A204.1 (cell line): ENCODE data around the gene HRAS.

Experiments
- FAIRE-seq: peaks from 2 replicates; lab custom pipeline; 2012; peaks lifted over from hg19 to GRCh38; lab: Jason Lieb, UNC

The HRAS gene

DNA sequence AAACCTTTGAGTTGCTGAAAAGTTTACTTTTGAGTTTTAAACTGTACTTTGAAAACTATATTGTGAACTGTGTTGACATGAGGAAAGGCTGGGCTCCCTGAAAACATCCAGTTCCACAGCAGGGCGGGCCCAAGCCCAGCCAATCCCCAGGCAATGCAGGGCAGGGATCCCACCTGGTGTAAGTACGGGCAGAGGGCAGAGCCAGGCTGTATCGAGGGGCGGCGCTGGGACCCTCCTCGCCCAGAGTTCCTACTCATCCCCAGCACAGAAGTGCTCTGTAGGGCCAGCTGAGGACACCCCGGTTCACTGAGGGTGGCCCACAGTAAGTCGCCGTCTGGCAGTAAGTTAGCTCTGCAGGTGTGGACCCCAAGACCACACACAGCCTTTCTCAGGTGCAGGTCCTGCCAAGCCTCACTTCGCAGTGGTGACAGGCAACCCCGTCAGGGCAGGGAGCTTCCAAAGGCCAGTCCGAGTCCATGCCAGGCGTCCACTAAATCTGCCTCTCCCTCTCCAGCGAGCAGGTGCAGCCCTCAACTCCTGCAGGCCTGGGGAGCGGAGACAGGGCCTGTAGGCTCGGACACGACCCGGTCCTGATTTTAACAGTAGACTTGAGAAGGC, 31.7 kb upstream of the HRAS start:
- FAIRE-seq = no peak

DNA sequence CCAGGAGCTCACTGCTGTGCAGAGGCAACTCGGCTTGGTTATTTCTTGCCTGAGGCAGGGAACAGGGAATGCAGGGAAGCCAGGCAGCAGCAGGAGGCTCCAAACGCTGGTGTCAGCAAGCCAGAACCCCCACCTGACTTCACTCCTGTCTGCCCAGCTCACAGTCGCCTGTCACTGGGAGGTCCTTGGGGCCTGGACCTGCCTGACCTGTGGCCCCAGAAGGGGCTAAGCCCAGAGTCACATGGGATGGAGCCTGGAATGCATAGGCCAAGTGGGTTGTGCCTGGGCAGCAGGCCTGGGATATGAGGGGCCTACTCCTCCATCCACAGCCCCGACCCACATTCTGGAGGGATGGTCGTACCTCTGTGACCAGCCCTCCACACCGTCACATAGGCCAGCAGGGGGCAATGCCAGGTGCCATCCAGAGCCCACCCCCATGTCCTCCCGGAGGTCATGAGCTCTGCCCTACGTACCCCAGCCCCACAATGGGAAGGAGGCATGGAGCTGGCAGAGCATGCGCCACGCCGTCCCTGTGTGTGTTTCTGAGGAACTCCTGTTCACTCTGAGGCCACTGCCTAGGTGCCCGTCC, 30.6 kb upstream of the HRAS start:
- no peak for FAIRE-seq

DNA sequence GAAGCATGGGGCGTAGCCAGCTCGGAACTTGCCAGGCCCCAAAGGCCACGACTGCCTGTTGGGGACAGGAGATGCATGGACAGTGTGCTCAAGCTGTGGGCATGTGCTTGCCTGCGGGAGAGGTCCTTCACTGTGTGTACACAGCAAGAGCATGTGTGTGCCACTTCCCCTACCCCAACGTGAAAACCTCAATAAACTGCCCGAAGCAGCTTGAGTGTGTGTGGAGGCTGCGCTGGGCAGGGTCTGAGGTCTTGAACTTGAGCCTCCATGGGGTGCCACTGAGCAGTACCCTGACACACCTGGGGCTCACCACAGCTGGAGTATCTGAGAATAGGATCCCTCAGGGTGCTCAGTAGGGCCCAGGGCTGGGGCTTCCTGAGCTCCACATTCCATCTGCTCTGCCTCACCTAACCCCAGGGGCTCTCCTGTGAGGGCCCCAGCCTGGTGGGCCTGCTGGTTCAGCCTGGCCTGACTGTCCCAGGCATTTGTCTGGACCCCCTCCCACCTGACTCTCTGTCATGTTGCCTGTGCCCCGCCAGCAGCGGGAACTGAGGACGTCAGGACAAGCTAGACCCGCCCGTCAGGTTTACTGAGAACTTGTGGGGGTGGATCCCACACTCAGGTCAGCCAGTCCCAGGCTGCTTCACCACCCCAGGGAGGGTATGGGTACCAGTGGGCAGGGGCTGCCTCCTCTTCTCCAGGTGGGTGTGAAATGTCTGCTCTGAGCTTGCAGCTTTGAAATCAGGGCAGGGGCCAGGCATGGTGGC, 28.6 kb upstream of the HRAS start:
- FAIRE-seq = no peak

DNA sequence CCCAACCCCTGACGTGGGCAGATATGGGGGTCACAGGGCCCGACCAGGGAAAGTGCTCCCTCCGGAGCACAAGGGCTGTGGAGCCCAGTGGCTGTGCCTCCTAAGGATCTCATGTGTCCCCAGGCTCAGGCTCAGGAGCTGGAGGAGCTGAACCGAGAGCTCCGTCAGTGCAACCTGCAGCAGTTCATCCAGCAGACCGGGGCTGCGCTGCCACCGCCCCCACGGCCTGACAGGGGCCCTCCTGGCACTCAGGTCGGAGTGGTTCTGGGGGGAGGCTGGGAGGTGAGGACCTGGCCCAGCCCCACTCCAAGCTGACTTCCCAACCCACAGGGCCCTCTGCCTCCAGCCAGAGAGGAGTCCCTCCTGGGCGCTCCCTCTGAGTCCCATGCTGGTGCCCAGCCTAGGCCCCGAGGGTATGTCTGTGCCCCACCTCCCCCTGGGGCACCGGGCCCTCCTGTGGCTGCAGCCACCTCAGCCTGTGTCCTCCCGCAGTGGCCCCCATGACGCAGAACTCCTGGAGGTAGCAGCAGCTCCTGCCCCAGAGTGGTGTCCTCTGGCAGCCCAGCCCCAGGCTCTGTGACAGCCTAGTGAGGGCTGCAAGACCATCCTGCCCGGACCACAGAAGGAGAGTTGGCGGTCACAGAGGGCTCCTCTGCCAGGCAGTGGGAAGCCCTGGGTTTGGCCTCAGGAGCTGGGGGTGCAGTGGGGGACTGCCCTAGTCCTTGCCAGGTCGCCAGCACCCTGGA, 27.9 kb upstream of the HRAS start:
- no peak for FAIRE-seq

DNA sequence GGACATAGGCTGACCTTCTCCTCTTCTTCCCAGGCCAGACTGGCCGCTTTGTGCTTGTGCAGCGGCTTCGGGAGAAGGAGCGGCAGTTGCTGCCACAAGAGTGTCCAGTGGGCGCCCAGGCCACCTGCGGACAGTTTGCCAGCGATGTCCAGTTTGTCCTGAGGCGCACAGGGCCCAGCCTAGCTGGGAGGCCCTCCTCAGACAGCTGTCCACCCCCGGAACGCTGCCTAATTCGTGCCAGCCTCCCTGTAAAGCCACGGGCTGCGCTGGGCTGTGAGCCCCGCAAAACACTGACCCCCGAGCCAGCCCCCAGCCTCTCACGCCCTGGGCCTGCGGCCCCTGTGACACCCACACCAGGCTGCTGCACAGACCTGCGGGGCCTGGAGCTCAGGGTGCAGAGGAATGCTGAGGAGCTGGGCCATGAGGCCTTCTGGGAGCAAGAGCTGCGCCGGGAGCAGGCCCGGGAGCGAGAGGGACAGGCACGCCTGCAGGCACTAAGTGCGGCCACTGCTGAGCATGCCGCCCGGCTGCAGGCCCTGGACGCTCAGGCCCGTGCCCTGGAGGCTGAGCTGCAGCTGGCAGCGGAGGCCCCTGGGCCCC, 26.8 kb upstream of the HRAS start:
- no peak for FAIRE-seq

DNA sequence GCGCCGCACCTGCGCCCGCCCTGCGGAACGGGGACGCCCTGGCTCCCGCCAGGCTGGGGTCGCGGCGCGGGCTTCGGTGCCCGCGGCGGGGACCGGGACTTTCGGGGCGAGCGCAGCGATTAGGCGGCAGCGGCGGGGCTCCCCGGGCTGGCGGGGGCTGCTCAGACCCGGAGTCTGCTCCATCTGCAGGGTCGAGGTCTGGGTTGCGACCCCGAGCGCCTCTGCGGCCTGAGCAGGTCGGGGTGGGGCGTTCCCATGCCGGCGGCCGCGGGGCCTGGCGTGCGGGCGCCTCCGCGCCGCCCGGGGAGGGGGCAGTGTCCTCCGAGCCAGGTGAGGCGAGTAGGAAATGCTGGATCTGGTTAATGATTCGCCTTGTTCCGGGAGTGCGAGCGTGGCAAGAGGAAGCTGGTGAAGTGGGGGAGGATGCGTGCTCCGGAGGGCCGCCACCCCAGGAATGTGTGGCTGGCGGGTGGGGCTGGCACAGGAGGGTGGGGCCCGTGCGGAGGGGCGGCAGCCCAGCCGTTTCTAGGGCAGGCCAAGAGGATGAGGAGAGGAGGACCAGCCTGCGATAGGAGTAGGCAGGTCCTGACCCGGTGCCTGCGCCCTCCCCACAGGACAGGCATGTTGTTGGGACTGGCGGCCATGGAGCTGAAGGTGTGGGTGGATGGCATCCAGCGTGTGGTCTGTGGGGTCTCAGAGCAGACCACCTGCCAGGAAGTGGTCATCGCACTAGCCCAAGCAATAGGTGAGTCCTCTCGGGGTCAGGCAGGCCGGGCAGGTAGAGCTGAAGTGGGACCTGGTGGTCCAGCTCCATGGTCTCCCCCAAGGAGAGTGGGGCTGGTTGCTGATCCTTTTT, 26.0 kb upstream of the HRAS start:
- no peak for FAIRE-seq

DNA sequence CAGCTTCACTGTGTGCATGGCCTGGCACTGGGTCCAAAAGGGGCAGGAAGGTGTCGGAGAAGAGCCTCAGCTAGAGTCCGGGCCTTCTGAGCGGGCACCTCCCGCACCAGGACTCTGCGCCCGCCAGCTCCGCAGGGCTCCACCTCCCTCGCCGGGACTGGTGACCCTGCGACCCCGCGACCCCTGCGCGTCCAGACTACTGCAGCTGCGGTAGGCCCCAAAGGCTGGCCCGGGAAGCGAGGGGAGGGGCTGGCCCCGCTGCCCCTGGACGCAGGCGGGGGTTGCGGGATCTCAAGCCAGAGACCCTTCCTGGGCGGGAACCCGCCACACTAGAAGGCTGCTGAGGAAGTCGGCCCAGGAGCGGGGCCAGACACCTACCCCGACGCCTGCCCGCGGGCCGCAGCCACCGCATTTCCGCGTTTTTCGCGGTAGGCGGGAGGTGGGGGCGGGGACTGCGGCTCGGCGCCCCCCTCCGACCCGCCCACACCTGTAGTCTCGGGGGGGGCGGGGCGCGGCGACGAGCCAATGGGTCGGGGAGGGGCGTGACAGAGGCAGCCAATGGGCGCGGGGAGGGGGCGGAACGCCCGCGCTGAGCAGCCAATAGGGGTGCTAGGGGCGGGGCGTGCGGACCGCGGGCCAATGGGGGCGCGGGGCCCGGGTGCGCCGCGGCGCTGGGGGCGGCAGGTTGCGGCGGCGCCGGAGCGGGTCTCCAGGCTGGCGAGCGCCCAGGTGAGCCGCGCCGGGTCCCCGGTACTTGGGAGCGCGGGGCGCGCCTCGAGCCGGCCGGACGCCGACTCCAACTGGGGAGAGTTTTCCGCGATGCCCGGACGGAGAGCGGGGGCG, 25.1 kb upstream of the HRAS start, which contains the start of the genes LMNTD2 and RASSF7:
Gene LMNTD2 (minus strand): TSS at position 434 of the 843 bp plus-strand sequence. CDS start 22 bp downstream, at position 412.
Gene RASSF7 (plus strand): TSS at position 666 of the 843 bp plus-strand sequence. CDS start 799 bp downstream, outside the sequence.
- FAIRE-seq = no peak

DNA sequence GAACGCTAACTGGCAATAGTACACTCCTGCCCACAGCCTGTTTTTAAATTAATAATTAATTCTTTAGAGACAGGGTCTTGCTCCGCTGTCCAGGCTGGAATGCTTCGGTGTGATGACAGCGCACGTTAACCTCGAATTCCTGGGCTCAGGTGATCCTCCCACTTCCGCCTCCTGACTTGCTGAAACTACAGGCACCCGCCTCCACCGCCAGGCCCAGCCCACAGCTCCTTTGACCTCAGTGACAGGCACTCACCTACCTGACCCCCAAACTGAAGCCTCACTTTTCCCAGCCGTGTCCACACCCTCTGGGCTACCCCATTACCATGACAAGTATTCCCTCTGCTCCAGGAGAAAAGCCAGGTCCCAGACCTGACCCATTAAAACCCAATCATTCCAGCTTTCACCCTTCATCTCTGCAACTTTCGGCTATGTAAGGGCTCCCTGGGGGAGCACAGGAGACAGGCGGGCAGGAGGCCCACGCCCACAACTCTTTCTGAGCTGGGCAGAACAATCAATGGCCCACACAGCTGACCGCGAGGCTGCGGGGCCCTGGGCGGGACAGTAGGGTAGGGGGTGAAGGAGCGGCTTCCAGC, 24.4 kb upstream of the HRAS start:
- FAIRE-seq = no peak

DNA sequence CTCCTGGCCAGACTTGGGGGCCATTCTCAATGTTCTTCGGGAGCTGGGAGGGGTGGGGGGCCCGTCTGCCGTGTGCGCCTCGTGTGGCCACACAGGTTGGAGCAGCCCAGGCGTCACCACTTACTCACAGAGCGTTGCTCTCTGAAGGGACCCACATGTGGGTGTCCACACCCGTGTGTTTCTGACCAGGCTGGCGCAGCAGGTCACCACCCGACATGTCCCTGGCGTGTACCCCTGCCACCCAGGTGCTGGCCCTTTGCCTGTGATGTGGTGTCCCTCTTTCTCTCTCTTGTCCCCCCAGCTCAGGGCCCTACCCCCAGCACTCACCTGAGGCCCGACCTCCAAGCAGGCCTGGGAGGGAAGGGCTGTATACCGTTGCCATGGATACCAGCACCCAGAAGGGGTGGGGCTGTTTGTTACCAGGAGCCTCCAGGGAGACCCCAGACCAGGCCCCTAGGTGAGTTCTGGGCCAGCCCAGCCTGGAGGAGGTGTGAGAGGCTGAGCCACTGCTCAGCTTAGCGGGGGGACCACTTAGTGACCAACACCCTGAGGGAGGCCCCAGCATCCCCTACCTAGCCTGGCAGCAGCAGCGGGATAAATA, 23.7 kb upstream of the HRAS start:
- FAIRE-seq = no peak

DNA sequence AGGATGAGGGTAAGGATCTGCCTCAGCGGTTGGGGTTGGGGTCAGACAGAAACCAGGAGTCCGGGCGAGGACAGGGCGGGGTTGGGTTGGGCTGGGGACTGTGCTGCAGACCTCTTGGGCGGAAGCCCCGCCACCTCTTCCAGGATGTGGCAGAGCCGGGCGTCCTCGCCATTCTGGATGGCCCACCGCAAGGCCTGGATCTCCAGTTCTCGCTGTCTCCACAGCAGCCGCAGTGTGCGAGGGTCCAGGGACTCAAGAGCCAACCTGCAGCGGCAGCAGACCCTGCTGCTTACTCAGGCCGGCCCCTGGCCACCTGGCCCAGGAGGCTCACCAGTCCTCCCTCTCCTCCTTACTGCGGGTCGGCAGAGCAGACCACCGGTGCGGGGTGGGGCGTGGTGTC, 23.1 kb upstream of the HRAS start:
- FAIRE-seq = no peak

DNA sequence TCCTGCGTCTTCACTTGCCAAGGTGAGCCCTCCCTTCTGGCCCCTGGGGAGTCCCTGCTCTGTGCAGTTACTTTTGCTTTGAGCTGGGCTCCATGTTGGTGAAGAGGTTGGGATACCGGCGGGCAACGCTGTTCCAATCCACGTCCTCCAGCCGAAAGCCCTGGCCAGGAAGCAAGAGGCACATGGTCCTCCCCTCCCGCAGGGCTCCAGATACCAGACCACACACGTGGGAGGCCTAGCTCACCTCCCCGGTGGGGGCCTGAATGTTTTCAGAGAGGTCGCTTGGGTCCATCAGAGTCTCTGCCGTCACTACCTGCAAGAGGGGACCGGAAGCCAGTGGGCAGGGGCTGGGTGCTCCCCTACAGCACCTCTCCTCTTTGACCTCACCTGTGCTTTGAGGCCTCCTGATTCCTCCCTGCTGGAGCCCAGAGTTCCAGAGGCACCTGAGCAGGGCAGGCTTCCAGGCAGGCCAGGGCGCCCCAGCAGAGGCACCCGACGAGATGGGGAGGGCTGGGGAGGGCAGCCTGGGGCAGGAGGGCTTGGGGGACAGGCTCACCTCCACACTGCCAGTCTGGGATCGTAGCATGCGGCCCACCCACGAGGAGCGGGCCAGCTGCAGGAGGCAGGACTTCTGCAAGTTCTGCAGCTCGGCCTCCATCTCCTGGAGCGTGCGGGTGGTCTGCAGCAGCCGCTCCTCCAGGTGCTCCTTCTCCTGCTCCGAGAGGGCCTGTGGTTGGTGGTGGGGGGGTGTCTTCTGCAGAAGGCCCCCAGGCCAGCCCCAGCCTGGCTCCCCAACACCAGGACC, 22.2 kb upstream of the HRAS start:
- FAIRE-seq = no peak

DNA sequence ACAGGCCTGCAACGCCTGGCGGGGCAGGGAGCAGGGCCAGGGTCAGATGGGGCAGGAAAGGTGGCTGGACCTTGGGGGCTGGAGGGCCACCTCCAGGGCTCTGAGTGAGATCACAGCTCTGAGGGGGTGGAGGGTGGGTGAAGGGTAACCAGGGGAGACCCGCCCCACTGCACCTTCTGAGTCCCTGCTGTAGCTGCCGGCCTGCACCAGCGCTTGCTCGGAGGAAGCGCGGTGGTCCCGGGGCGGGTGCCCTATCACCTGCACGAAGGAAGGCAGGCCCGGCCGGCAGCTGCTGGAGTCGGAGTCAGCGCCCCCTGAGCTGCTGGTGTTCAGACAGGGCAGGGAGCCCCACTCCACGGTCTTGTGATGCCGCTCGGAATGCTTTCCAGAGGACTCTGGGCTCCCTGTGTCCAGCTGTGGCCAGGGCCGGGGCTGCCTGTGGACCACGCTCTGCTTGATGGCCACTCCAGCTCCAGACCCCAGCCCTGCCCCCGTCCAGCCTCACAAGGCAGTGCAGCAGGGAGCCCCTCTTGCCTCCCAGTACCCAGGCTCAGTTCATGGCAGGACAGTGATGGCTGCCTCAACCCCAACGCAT, 21.4 kb upstream of the HRAS start:
- no peak for FAIRE-seq

DNA sequence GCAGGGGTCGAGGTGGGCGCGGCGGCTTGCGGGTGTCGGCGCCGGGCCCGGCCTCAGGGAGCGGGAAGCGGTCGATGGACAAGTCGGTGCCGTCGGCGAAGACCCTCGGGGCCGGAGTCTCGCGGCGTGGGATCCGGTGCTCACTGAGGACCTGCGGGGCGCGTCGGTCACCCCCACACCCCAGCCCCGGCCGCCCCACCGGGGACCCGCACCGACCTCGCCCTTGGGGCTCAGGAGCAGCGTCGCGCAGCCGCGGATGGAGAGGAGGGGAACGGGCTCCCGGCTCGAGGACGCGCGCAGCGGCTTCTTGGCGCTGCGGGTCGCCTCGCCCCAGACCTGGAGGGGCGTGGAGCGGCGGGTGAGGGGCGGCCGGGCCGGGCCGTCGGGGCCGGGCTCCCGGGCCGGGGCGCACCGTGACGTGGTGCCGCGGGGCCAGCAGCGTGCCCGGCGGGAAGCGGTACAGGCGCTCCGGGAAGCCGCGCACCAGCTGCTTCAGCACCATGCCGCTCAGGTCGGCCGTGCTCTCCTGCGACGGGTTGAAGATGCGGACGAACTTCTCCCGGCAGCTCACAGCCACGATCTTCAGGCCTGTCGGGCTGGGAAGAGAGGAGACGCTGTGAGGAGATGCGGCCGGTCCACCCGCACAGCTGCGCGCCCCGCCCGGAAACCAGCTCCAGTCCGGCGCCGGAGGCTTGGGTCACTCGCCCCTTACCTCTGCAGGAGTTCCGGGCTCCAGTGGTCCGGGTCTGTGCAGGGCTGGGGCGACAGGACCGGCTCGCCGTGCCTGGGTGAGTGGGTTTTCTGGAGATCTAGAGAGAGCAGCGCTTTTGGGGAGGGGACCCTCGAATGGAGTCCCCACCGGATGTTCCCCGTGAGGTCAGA, 20.6 kb upstream of the HRAS start:
- no peak for FAIRE-seq

DNA sequence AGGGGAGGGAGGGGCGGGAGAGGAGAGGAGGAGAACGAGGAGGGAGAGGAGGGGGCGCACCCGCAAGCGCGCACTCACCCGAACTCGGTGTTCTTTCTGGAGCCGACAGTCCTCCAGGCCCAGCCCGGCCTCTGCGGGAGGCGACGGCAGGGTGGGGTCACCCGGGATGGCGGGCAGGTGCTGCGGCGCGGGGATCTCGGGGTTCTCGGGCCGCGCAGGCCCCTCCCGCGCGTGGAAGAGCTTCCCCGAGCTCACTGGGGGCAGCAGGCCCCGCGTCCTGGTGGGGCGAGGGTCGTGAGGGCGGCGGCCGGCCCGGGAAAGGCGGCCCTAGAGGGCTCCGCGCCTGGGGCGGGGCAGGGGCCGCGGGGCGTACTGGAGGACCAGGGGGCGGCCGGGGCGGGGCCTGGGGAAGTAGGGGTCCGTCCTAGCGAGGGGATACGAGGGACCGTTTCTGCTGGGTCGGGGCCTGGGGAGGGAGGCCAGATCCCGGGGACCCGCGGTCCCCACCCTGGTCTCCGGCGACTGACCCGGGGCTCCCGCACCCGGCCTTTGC, 19.9 kb upstream of the HRAS start:
- no peak for FAIRE-seq

DNA sequence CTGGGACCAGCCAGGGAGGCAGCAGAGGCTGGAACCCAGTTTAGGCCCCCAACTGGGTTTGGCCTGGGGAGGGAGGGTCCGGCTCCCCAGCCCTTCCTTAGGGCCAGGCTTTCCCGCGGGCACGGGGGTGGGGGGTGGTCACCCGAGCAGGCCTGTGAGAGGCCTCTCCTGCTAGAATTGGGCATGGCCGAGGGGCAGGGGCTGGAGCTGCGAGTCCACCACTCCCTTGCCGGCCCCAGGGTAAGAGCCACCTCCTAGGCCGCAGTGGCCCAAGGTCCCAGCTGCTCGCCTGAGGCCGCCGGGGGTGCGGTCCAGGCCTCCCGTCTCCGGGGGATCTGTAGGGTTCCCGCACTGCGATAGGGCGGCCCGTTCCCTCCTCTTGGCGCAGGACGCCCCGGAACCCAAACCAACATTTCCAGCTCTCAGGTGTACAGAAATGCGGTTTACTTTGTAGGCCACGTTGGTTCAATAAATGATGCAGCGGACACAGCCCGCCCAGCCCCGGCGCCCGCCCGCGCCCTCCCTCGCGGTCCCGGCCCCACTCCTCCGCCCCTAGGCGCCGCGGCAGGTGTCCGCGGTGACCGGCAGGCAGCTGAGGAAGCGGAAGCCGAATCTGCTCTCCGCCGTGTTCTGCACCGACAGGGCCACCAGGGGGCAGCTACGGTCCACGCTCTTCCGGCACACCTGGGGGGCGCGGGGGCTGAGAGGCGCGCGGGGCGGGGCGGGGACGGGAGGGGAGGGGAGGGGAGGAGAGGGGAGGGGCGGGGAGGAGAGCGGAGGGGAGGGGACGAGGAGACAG, 19.3 kb upstream of the HRAS start:
- FAIRE-seq = no peak

DNA sequence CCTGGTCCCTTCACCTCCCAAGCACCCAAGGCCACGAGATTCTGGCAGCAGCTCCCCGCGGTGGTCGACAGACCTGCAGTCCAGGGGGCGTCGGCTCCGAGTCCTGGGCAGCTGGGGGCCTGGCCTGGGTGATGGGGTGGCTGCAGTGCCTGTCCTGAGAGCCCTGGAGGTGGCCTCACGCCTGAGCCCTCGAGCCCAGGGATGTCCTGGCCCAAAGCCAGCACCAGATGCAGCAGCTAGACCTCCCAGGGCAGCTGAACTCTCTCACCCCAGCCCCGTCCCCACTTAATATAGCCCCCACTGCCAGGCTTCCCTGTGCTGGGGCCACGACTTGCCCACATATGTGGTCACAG, 18.6 kb upstream of the HRAS start:
- no peak for FAIRE-seq
